GM19395 (cell line): ENCODE data around the gene ROR1.
"Not testable (repeated sequence)": the region's sequence is repeated elsewhere in the genome, so short reads cannot be mapped to it uniquely, and the experiment has no call there.

Experiments used
- ATAC-seq: cut with Tn5 transposase; IDR thresholded peaks from one replicate; pipeline ENCODE4 v1.9.1; 2021; ENCODE audit warnings: mild to moderate bottlenecking, moderate library complexity; ENCODE audit not compliant: unreplicated experiment

ROR1 gene

DNA sequence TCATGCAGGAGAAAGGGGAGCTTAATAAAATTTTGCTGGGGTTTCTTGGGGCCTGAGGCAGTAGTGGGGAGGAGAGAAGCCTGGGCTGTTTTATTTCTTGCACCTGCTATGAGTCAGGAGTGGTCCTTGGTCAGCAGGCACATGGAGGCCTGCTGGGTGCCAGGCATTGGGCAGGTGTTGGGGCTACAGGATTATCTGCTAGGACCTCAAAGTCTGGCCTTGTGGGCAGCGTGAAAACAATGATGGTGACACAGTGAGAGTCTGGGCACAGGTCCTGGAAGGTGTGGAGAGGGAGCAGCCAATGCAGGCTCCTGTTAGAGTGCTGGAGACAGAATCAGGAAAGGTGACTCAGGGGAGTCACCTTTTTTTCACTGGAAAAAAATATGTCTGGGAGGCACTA, 17.2 kb downstream of the ROR1 start:
- ATAC-seq = no peak

- ATAC-seq = no peak
These were observed 18.3 kb downstream of the ROR1 start for GRCh38 chr1:63792152-63792551.

DNA sequence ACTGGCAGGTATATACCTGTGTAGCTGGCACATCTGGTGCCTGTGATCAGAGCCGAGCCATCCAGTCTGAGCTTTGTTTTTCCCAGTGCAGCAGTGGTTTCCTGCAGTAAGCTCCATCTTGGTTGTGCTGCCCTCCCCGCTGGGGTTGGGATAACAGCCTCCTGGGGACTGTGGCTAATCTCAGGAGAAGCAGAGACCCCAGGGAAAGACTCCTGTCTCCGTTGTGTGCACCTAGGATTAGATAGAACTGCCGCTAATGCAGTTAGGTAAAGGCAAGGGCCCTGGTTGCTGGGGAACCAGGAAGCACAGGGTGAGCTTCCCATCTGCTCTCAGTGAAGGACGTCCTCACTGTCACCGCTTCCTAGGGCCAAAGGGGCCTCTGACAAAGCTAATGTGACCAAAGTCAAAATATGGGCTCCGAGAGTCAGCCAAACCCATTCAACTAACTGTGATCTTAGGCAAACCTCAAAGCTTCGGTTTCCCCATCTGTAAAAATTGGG, 20.0 kb downstream of the ROR1 start:
- no peak for ATAC-seq

DNA sequence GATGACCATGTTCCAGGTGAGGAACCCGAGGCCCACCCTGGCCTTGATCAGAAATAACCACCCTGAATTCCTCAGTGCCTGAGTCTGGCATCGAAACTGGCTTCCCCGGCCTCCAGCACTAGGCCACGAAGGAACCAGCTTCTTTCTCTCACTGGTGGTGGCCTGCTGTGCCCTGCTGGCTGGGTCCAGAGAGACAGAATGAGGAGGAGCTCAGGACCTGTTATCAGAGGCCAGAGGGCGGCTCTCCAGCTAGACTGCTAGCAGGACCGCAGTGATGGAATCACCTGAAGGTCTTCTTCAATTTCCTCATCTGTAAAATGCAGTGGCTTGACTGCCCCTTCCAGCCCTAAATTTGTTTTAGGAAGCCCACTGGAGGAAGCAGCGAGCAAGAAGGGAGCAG, 20.5 kb downstream of the ROR1 start:
- no peak for ATAC-seq

GRCh38 chr1:63794939-63795378, 21.1 kb downstream of the ROR1 start:
- no peak for ATAC-seq

- ATAC-seq = no peak
These were observed 21.6 kb downstream of the ROR1 start for GRCh38 chr1:63795455-63795854.

- no peak for ATAC-seq
These were observed 23.4 kb downstream of the ROR1 start for GRCh38 chr1:63797056-63797726.

GRCh38 chr1:63798284-63798683, 24.5 kb downstream of the ROR1 start:
- no peak for ATAC-seq

DNA sequence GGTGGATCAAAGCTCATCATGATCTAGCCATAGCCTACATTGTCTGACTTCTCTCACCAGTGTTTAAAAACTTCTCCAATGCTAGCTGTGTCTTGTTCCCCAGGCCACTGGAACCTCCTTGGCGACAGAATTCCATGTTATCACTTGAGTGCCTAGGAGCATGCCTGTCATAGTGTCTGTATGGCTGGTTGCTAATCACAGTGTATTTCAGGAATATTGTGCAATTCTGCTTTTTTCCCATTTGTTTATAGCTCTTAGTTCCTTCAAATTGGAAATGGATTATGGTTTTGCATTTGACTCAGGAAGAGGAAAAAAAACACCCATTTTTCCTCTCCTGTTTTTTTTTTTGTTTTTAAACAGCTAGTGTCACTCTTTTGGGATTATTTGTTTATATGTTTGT, 25.5 kb downstream of the ROR1 start:
- ATAC-seq = no peak

- ATAC-seq = no peak
These were observed 26.0 kb downstream of the ROR1 start for GRCh38 chr1:63799820-63800219.

DNA sequence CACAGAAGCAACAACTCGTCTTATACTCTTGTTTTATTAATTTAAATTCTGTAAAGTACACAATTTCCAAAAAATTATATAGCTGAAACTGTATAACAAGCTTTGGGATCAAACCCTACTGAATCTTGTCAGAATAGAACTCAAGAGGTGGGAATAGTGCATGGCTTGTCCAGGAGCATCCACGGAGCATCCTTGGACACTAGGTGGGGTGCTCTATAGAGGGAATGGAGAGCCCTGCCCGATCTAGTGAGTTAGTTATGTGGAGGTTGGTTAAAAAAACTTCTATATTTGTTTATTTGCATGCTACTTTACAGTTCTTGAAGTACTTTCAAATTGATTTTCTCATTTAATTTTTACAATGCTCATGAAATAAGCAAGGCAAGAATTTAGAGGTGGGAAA, 28.3 kb downstream of the ROR1 start:
- ATAC-seq = no peak

GRCh38 chr1:63804829-63805484, 31.1 kb downstream of the ROR1 start:
- ATAC-seq = no peak

DNA sequence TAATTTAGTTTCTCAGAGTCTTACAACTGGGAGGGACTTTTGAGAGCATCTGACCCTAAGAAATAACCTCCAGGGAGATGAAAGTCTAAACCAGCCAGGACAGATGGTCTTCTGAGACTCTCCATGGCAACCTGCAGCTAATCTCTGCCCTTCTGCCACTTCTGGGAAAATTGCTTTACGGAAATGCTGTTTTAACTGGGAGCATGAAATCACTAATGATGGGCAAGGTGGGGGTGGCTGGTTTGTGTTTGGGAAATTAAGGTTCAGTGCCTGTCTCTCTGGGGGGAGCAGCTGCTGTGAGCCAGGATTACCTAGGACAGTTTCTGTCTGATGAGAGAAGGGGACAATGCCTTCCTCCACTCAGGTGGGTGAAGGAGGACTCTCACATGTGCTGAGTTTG, 33.2 kb downstream of the ROR1 start:
- ATAC-seq = no peak

DNA sequence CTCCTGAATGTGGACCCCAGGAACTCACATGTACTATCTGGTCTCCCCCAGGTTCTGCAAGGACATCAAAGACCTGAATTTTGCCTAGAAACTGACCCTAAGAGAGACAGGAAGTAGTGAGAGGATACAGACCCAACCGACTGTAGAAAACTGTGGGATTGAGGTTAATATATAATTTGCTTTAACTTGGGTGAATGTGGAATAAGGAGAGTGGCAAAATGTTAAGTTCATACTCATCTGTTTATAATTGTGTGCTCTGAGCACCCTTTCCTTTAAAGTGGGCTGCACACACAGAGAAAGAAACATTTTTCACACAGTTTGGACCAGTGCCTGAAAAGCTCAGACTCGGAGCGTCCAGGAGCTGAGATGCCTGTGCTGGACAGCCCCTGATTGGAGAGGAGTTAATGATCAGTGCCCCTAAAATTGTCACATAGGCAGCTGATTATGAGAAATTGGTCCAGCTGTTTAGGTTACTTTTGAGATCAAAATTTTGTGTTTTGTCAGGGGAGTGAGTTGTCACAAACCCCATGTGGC, 37.2 kb downstream of the ROR1 start:
- ATAC-seq = no peak

- no peak for ATAC-seq
These were observed 38.4 kb downstream of the ROR1 start for GRCh38 chr1:63812071-63812700.

DNA sequence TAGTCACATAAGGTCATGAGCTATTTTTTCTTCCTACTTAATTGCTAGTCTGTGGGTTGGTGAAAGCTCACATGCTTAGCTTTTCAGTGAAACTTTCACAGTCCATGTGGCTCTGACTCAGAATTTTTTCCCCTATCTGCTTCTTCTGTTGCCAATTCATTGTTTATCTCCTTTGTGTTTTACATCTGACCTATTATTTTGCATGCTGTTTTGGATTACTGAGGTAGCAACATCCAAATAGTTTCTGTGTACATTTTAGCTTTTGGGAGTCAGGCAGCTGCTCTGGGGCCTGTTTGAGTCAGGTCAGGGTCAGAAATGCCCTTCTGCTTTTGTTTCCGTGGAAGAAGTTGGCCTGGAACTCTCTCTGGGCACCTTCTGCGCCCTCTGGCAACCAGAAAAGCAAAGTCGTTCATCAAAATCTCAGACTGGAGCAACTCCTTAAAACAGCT, 40.0 kb downstream of the ROR1 start:
- ATAC-seq = no peak

DNA sequence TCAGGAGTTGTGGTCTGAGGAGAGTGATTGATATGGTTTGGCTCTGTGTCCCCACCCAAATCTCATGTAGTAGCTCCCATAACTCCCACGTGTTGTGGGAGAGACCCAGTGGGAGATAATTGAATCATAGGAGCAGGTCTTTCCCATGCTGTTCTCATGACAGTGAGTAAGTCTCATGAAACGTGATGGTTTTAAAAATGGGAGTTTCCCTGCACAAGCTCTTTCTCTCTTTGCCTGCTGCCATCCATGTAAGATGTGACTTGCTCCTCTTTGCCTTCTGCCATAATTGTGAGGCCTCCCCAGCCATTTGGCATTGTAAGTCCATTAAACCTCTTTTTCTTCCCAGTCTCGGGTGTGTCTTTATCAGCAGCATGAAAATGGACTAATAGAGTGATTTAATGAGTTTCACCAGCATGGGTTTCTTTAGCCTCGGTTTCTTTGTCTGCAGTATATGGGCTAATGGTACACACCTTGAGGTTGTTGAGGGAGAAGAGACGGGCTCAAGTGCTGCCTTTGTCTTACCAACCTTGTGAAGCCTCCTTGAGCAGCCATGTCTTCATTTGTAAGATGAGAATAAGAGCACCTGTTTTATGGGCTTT, 42.5 kb downstream of the ROR1 start:
- ATAC-seq = not testable (repeated sequence)

DNA sequence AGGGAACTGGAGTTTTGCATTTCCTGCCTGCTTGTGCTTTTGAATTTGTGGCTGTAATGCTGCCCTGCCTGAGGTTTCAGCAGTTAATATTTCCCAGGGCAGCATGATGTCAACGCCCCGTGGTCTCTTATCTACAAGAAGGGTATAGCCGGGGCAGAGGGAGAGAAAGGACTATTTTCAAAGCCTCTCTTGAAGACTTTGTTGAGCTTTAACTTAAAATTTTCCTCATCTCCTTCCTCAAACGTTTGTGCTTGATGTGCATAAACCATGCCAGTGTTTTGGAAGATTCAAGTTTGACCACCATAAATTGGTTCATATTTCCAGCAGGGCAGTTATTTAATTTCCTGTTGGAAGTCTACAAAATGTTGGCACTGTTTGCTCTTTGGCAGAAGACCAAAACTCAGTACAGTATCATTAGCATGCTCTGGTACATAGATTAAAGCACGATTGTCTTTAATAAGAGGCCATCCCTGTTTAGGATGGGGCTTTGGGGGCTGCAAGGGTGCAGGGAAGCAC, 43.4 kb downstream of the ROR1 start:
- ATAC-seq = no peak

- ATAC-seq = no peak
These were observed 43.9 kb downstream of the ROR1 start for GRCh38 chr1:63817700-63818099.

DNA sequence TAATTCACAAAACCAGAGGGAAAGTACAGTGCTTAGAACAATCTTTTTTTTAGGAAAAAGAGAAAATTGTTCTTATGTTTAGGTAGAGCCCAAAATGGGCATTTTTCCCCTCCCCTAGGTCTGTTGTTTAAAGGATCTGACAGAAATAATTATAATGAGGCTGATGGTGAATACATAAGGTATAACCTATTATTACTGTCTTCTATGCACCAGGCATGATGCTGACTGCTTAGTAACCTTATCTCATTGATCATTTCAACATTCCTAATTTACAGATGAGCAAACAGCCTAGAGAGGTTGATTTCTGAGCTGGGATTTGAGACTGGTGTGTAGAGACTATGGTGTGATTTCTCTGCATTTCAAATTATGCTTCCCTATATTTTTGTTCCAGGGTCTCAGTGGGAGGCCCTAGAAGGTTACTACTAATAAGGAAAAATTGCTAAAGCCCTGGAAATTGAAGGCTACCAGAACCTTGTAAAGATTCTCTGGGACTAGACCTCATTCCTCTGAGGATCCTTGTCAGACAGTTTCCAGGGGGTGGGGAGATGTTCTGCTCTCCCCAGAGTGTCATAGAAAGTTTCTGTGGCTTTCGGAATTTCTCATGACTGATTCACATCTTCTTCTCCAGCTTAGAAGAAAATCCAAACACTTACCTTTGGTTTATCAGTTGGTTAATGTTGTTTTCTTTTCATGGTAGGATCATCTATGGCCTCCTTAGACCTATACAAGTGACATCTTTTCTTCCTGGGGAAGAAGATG, 44.9 kb downstream of the ROR1 start:
- ATAC-seq = no peak
